ENCODE measurements around the gene NDOR1. TPM values are rescaled to one million over a fixed set of nuclear protein-coding genes. Genes with fewer than 3 reads are reported as not detected.

Gene NDOR1
- total RNA-seq, 1 experiment from 2014 or later, result 27.7 TPM

GRCh38 chr9:137212520-137212919, 7.0 kb downstream of the NDOR1 start:
- Histone ChIP-seq H3K27me3 (ENCODE audit: insufficient read depth, low read depth) (no peaks in the 10 kb centered on the region), H3K36me3 (ENCODE audit: low read depth) (no peaks in the 10 kb centered on the region), H3K9me2 (ENCODE audit: insufficient read depth) (no peaks in the 10 kb centered on the region), H3F3A (ENCODE audit: insufficient read depth, low read depth) (peaks cover 8% of the 10 kb centered on the region; the same call in 1 of the 2 replicates), H3K4me2 (no peak overlapping the region), H2AFZ (no peak overlapping the region), H4K20me1 (ENCODE audit: insufficient read depth) (no peaks in the 10 kb centered on the region), H3K9me3 (ENCODE audit: insufficient read depth, low read depth) (no peaks in the 10 kb centered on the region), H3K4me1 (replicated peaks; ENCODE audit: insufficient read depth) (peaks cover 9% of the 10 kb centered on the region), H3K79me2 (ENCODE audit: low read depth) (peaks cover 5% of the 10 kb centered on the region; the same call in 1 of the 2 replicates), H3K4me3 (no peak overlapping the region), H3K27ac (no peak overlapping the region)
- CTCF ChIA-PET, result no interaction called here
- no TSS peak for BruUV-seq (replicated peaks)
- no peak for DNase-seq
- TF ChIP-seq CTCF (conservative IDR thresholded peaks at IDR 0.05), result no peak
- TF ChIP-seq EZH2 (IDR thresholded peaks at IDR 0.05; ENCODE audit: low read depth), result no peak
- POLR2A ChIA-PET (ENCODE audit: unreplicated experiment), result no interaction called here
- intact Hi-C loops (cut with micrococcal nuclease; ENCODE audit: unreplicated experiment), result no loop called here

GRCh38 chr9:137213160-137214060, 7.9 kb downstream of the NDOR1 start:
- Histone ChIP-seq H4K20me1 (ENCODE audit: insufficient read depth) (no peaks in the 10 kb centered on the region; the same call in 1 of the 2 replicates), H3K79me2 (ENCODE audit: low read depth) (no peaks in the 10 kb centered on the region), H3K27me3 (ENCODE audit: insufficient read depth, low read depth) (no peaks in the 10 kb centered on the region), H3K9me3 (ENCODE audit: insufficient read depth, low read depth) (no peaks in the 10 kb centered on the region), H2AFZ (no peak overlapping the region), H3K4me2 (no peak overlapping the region), H3K4me1 (replicated peaks; ENCODE audit: insufficient read depth) (peaks cover 17% of the 10 kb centered on the region), H3K27ac (no peak overlapping the region), H3K9me2 (ENCODE audit: insufficient read depth) (no peaks in the 10 kb centered on the region), H3K4me3 (no peak overlapping the region), H3K36me3 (ENCODE audit: low read depth) (no peaks in the 10 kb centered on the region), H3F3A (ENCODE audit: insufficient read depth, low read depth) (peaks cover 10% of the 10 kb centered on the region; the same call in 1 of the 2 replicates)
- intact Hi-C loops (cut with micrococcal nuclease; ENCODE audit: unreplicated experiment), result no loop called here
- ChIA-PET CTCF (interaction anchor here (0.6 to 0.7 kb wide), 2 partner anchors 89 to 143 kb away, joined by 3 to 4 read pairs; no protein-coding TSS in a partner anchor), POLR2A (ENCODE audit: unreplicated experiment) (interaction anchor here (0.7 kb wide), 1 partner anchor 24 kb away, joined by 3 read pairs; no protein-coding TSS in a partner anchor)
- TF ChIP-seq EZH2 (IDR thresholded peaks at IDR 0.05; ENCODE audit: low read depth) (no peak), CTCF (conservative IDR thresholded peaks at IDR 0.05) (peak; percentile 51)
- BruUV-seq (replicated peaks), result no TSS peak
- DNase-seq, result no peak

GRCh38 chr9:137214620-137215019, 9.1 kb downstream of the NDOR1 start:
- Histone ChIP-seq H3K27me3 (ENCODE audit: insufficient read depth, low read depth) (no peaks in the 10 kb centered on the region), H3K4me3 (no peak overlapping the region), H3F3A (ENCODE audit: insufficient read depth, low read depth) (peaks cover 20% of the 10 kb centered on the region), H4K20me1 (ENCODE audit: insufficient read depth) (no peaks in the 10 kb centered on the region; the same call in 1 of the 2 replicates), H3K9me2 (ENCODE audit: insufficient read depth) (no peaks in the 10 kb centered on the region), H3K9me3 (ENCODE audit: insufficient read depth, low read depth) (no peaks in the 10 kb centered on the region), H3K4me1 (replicated peaks; ENCODE audit: insufficient read depth) (peaks cover 26% of the 10 kb centered on the region), H2AFZ (no peak overlapping the region), H3K36me3 (ENCODE audit: low read depth) (no peaks in the 10 kb centered on the region), H3K79me2 (ENCODE audit: low read depth) (no peaks in the 10 kb centered on the region), H3K4me2 (no peak overlapping the region), H3K27ac (no peak overlapping the region)
- CTCF ChIA-PET, result no interaction called here
- TF ChIP-seq EZH2 (IDR thresholded peaks at IDR 0.05; ENCODE audit: low read depth) (no peak), CTCF (conservative IDR thresholded peaks at IDR 0.05) (no peak)
- POLR2A ChIA-PET (ENCODE audit: unreplicated experiment), result no interaction called here
- DNase-seq, result no peak
- BruUV-seq (replicated peaks), result no TSS peak
- intact Hi-C loops (cut with micrococcal nuclease; ENCODE audit: unreplicated experiment), result no loop called here
